Liver (tissue), 9 donors: ENCODE measurements around the gene TNFRSF12A. TPM values are rescaled to one million over a fixed set of nuclear protein-coding genes. Genes with fewer than 3 reads are reported as not detected.

Source experiments
- DNase-seq: peaks from one replicate; pipeline ENCODE4 v3.0.0-alpha.2; 2017; ENCODE audit warnings: low spot score
- H3K27ac ChIP-seq, 2 donors: one replicate each; pipeline ENCODE4 v1.7.0; 2013; ENCODE audit warnings: inconsistent platforms in 2 of 2, low read length in 2 of 2, control low read depth in 1 of 2, low read depth in 1 of 2, mild to moderate bottlenecking in 1 of 2
- H3K27me3 ChIP-seq, 4 donors: one replicate each; pipeline versions ENCODE4 v1.6.1 to v1.7.0; 2013; ENCODE audit warnings: low read length in 3 of 4, inconsistent platforms in 1 of 4, mild to moderate bottlenecking in 1 of 4, moderate library complexity in 1 of 4; ENCODE audit not compliant: control insufficient read depth in 4 of 4, insufficient read depth in 4 of 4
- H3K36me3 ChIP-seq, 4 donors: one replicate each; pipeline versions ENCODE4 v1.6.1 to v1.7.0; 2013; ENCODE audit warnings: low read length in 3 of 4, mild to moderate bottlenecking in 3 of 4, low read depth in 1 of 4, moderate library complexity in 1 of 4; ENCODE audit not compliant: control insufficient read depth in 4 of 4, insufficient read depth in 3 of 4
- H3K4me1 ChIP-seq, 4 donors: one replicate each; pipeline versions ENCODE4 v1.6.1 to v1.7.0; 2013; ENCODE audit warnings: low read length in 3 of 4, mild to moderate bottlenecking in 3 of 4, moderate library complexity in 1 of 4; ENCODE audit not compliant: control insufficient read depth in 4 of 4, insufficient read depth in 4 of 4
- H3K4me3 ChIP-seq, 3 donors: one replicate each; pipeline versions ENCODE4 v1.6.1 to v1.7.0; 2013; ENCODE audit warnings: low read length in 3 of 3, control low read depth in 1 of 3, low read depth in 1 of 3, mild to moderate bottlenecking in 1 of 3
- H3K9ac ChIP-seq, 2 donors: one replicate each; pipeline ENCODE4 v1.7.0; 2013; ENCODE audit warnings: low read length in 2 of 2, mild to moderate bottlenecking in 2 of 2, moderate library complexity in 2 of 2, control low read depth in 1 of 2, low read depth in 1 of 2
- H3K9me3 ChIP-seq, 4 donors: one replicate each; pipeline versions ENCODE4 v1.6.1 to v1.7.0; 2013; ENCODE audit warnings: low read length in 3 of 4; ENCODE audit not compliant: control insufficient read depth in 4 of 4
- FOXA2 ChIP-seq: IDR thresholded peaks from 2 replicates; pipeline ENCODE4 v1.6.1; 2016; ENCODE audit warnings: antibody characterized with exemption
- GABPA ChIP-seq, 2 donors: IDR thresholded peaks in 1 of 2; conservative IDR thresholded peaks in 1 of 2; 2 replicates each; pipeline ENCODE4 v1.6.1; 2016; ENCODE audit warnings: antibody characterized with exemption in 2 of 2, mild to moderate bottlenecking in 1 of 2, moderate library complexity in 1 of 2
- HNF4A ChIP-seq, 2 donors: conservative IDR thresholded peaks; 2 replicates each; pipeline ENCODE4 v1.6.1; 2016; ENCODE audit warnings: antibody characterized with exemption in 2 of 2, mild to moderate bottlenecking in 2 of 2
- HNF4G ChIP-seq: IDR thresholded peaks from 2 replicates; pipeline ENCODE4 v1.6.1; 2016; ENCODE audit warnings: antibody characterized with exemption
- JUND ChIP-seq, 2 donors: IDR thresholded peaks; 2 replicates each; pipeline ENCODE4 v1.6.1; 2016; ENCODE audit warnings: antibody characterized with exemption in 2 of 2
- MAX ChIP-seq: IDR thresholded peaks from 2 replicates; pipeline ENCODE4 v1.6.1; 2016; ENCODE audit warnings: antibody characterized with exemption
- RAD21 ChIP-seq, 2 donors: IDR thresholded peaks; 2 replicates each; pipeline ENCODE4 v1.6.1; 2016; ENCODE audit warnings: antibody characterized with exemption in 2 of 2, mild to moderate bottlenecking in 2 of 2
- REST ChIP-seq: IDR thresholded peaks from 2 replicates; pipeline ENCODE4 v1.6.1; 2016; ENCODE audit warnings: antibody characterized with exemption, mild to moderate bottlenecking
- RXRA ChIP-seq, 2 donors: IDR thresholded peaks; 2 replicates each; pipeline ENCODE4 v1.6.1; 2017 to 2018; ENCODE audit warnings: antibody characterized with exemption in 2 of 2, mild to moderate bottlenecking in 1 of 2
- SP1 ChIP-seq: IDR thresholded peaks from 2 replicates; pipeline ENCODE4 v1.6.1; 2018; ENCODE audit warnings: antibody characterized with exemption, mild to moderate bottlenecking
- TAF1 ChIP-seq: conservative IDR thresholded peaks from 2 replicates; pipeline ENCODE4 v1.6.1; 2016; ENCODE audit warnings: antibody characterized with exemption, mild to moderate bottlenecking
- YY1 ChIP-seq: IDR thresholded peaks from 2 replicates; pipeline ENCODE4 v1.6.1; 2016; ENCODE audit warnings: antibody characterized with exemption, mild to moderate bottlenecking
- ZBTB33 ChIP-seq: IDR thresholded peaks from 2 replicates; pipeline ENCODE4 v1.6.1; 2016; ENCODE audit warnings: antibody characterized with exemption
- WGBS: extraction: QIAGEN DNeasy Blood & Tissue Kit; methylation state at CpG from one replicate; pipeline ENCODE4 v1.1.7; 2013; 5-methylcytosine and 5-hydroxymethylcytosine counted together
- polyA plus RNA-seq, 2 donors: library from polyadenylated mRNA; stranded (reverse) in 1 of 2; unstranded in 1 of 2; fragments of 200-250 nt in 1 of 2; fragments of >200 nt in 1 of 2; fragmentation: Nextera tagmentation in 1 of 2; extraction: Ambion mirVana in 1 of 2; gene quantifications; one replicate each; pipeline versions ENCODE4 v1.2.1 to v1.2.3, GENCODE V29; 2013 to 2015
- total RNA-seq, 2 donors: library from RNA; depleted of rRNA; stranded (reverse); fragments of >200 nt; gene quantifications; one replicate each; pipeline ENCODE4 v1.2.3, GENCODE V29; 2014
- TF ChIP-seq, protein P1 (sequence below): fragments of 150-350 bp; IDR thresholded peaks from 2 replicates; pipeline ENCODE4 v1.5.1; 2017; ENCODE audit warnings: improper control_type of control experiment, low read depth, low read length; ENCODE audit not compliant: missing input control
- TF ChIP-seq, protein P2 (sequence below): IDR thresholded peaks from 2 replicates; pipeline ENCODE4 v1.6.1; 2016; ENCODE audit warnings: antibody characterized with exemption
- donor health status: healthy.
- donor health status: healthy.
- donor health status: healthy.
- donor health status: healthy.
- donor health status: healthy.

The TNFRSF12A gene
- total and polyA plus RNA-seq, 4 donors = 7.9 to 35.5 (median 9.1) TPM

DNA sequence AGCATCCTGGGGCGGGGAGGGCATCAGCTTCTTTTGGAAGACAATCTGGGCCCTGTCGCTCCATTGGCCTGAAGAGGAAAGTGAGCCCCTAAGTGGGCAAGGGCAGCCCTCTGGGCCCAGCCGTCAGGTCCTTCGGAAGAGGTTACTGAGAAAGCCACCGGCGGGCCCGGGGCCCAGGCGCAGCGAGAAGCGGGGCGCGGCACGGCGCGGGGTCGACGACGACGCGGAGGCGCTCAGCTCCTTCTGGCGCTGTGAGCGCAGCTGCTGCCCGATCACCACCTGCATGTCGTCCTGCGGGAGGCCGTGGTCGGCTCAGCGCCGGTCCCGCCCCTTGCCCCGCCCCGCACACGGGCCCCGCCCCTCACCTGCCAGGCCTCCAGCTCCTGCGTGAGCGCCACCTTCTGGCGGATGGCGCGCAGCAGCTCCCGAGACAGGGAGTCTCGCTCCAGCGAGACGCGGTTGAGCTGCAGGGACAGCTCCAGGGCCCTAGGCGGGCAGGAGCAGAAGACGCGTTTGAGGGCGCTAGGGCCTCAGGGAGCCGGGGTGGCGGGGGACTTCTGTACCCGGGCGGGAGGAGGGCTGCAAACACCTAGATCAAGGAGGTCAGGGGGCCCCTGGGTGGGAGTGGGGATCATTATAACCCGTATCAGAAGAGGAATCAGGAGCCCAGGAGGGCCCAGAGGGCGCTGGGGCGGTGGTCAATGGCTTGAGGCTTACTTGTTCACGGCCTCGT is 8.0 kb downstream of the TNFRSF12A start:
- Histone ChIP-seq H3K9me3 (no peaks in the 10 kb centered on the region), H3K36me3 (peaks cover 0 to 14% (median 3%) of the 10 kb centered on the region in 4 donors), H3K9ac (no peak overlapping the region), H3K4me3 (no peak overlapping the region), H3K4me1 (peaks cover 4 to 33% (median 10%) of the 10 kb centered on the region in 4 donors), H3K27ac (no peak overlapping the region), H3K27me3 (peaks cover 0 to 5% (median 2%) of the 10 kb centered on the region in 4 donors)
- TF ChIP-seq FOXA2 (no peak), RXRA (IDR thresholded peaks at IDR 0.05) (no peak), SP1 (peak; percentile 32), RAD21 (IDR thresholded peaks at IDR 0.05) (peak; percentile 73 to 82)
- TF ChIP-seq, protein P1, sequence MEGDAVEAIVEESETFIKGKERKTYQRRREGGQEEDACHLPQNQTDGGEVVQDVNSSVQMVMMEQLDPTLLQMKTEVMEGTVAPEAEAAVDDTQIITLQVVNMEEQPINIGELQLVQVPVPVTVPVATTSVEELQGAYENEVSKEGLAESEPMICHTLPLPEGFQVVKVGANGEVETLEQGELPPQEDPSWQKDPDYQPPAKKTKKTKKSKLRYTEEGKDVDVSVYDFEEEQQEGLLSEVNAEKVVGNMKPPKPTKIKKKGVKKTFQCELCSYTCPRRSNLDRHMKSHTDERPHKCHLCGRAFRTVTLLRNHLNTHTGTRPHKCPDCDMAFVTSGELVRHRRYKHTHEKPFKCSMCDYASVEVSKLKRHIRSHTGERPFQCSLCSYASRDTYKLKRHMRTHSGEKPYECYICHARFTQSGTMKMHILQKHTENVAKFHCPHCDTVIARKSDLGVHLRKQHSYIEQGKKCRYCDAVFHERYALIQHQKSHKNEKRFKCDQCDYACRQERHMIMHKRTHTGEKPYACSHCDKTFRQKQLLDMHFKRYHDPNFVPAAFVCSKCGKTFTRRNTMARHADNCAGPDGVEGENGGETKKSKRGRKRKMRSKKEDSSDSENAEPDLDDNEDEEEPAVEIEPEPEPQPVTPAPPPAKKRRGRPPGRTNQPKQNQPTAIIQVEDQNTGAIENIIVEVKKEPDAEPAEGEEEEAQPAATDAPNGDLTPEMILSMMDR = peak; percentile 72
- TF ChIP-seq, protein P2, sequence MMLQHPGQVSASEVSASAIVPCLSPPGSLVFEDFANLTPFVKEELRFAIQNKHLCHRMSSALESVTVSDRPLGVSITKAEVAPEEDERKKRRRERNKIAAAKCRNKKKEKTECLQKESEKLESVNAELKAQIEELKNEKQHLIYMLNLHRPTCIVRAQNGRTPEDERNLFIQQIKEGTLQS = no peak
- WGBS = 10% methylated on average over 58 of the region's 58 CpGs
- peak; percentile 95 for DNase-seq

- no peak overlapping the region for H3K27ac ChIP-seq
- DNase-seq = no peak
- H3K9me3 ChIP-seq = no peaks in the 10 kb centered on the region
- TF ChIP-seq TAF1 = no peak
- no peak for TF ChIP-seq YY1
- no peak for TF ChIP-seq GABPA (IDR thresholded peaks at IDR 0.05 in 1 of 2, conservative IDR thresholded peaks at IDR 0.05 in 1 of 2)
- TF ChIP-seq ZBTB33 = no peak
- no peak overlapping the region for H3K9ac ChIP-seq
- H3K27me3 ChIP-seq = peaks cover 0 to 5% (median 2%) of the 10 kb centered on the region in 4 donors
- 33% methylated on average over 15 of the region's 15 CpGs for WGBS
- no peak overlapping the region for H3K4me3 ChIP-seq
- H3K36me3 ChIP-seq = peaks cover 0 to 14% (median 3%) of the 10 kb centered on the region in 4 donors
- H3K4me1 ChIP-seq = peaks cover 0 to 27% (median 6%) of the 10 kb centered on the region in 4 donors
These were observed 8.7 kb downstream of the TNFRSF12A start for GRCh38 chr16:3028716-3029319.

GRCh38 chr16:3029491-3030221 is 9.5 kb downstream of the TNFRSF12A start:
- Histone ChIP-seq H3K9ac (no peak overlapping the region), H3K36me3 (peaks cover 0 to 14% (median 3%) of the 10 kb centered on the region in 4 donors), H3K9me3 (no peaks in the 10 kb centered on the region), H3K27ac (no peak overlapping the region), H3K4me3 (no peak overlapping the region), H3K4me1 (peaks cover 0 to 22% (median 6%) of the 10 kb centered on the region in 4 donors), H3K27me3 (peaks cover 0 to 5% (median 2%) of the 10 kb centered on the region in 4 donors)
- TF ChIP-seq HNF4G = no peak
- no peak for TF ChIP-seq REST
- TF ChIP-seq TAF1 = no peak
- no peak for TF ChIP-seq HNF4A (conservative IDR thresholded peaks at IDR 0.05)
- no peak for TF ChIP-seq JUND (IDR thresholded peaks at IDR 0.05)
- no peak for TF ChIP-seq YY1
- TF ChIP-seq MAX = no peak
- TF ChIP-seq RXRA (IDR thresholded peaks at IDR 0.05) = no peak
- 21% methylated on average over 59 of the region's 59 CpGs for WGBS
- DNase-seq = no peak
